Stimulated activated CD8-positive, alpha-beta memory T cell treated with anti-CD3 and anti-CD28 coated beads, Interleukin-7, amount 100 ng/mL, for 4 hours (primary cell): Measurements from ENCODE around the gene NECAP2.
"Not testable (repeated sequence)": the region's sequence is repeated elsewhere in the genome, so short reads cannot be mapped to it uniquely, and the experiment has no call there.

Experiments used
- DNase-seq, 2 donors: peaks; one replicate each; pipeline ENCODE4 v3.0.0-alpha.2; 2020; ENCODE audit warnings: low read depth in 2 of 2

NECAP2 gene

GRCh38 chr1:16430606-16431005 lies 9.9 kb upstream of the NECAP2 start:
- DNase-seq = no peak

GRCh38 chr1:16433030-16433429 lies 7.5 kb upstream of the NECAP2 start:
- no peak for DNase-seq

- DNase-seq = no peak
These were observed 6.5 kb upstream of the NECAP2 start for GRCh38 chr1:16434007-16434406.

GRCh38 chr1:16434501-16434900 lies 6.0 kb upstream of the NECAP2 start:
- no peak for DNase-seq

GRCh38 chr1:16436946-16437474 lies 3.5 kb upstream of the NECAP2 start, which contains the start of gene SPATA21:
TSS of gene SPATA21 (minus strand) at chr1:16437424. CDS start at chr1:16431371, 6,053 bp downstream.
- DNase-seq = no peak

DNA sequence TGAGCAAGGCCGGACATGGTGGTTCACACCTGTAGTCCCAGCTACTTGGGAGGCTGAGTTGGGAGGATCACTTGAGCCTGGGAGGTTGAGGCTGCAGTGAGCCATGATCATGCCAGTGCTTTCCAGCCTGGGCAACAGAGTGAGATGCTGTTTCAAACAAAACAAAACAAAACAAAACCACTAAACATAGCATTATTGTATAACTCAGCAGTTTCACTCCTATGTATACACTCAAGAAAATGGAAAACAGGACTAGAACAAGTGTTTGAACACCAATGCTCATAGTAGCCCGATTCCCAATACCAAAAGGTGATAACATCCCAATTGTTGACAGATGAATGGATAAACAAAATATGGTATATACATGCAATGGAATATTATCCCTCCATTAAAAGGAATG lies 2.0 kb upstream of the NECAP2 start:
- no peak for DNase-seq

DNA sequence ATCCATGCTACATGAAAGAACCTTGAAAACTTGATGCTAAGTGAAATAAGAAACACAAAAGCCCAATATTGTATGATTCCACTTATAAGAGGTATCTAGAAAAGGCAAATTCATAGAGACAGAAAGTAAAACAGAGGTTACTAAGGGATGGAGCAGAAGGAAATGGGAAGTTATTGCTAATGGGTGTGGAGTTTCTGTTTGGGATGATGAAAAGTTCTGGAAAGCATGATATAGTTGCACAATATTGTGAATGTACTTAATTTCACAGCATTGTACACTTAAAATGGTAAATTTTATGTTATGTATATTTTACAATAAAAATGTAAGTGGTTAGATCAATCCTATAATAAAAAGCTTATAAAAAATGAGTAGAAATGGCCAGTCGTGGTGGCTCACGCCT lies 1.6 kb upstream of the NECAP2 start:
- DNase-seq = no peak

DNA sequence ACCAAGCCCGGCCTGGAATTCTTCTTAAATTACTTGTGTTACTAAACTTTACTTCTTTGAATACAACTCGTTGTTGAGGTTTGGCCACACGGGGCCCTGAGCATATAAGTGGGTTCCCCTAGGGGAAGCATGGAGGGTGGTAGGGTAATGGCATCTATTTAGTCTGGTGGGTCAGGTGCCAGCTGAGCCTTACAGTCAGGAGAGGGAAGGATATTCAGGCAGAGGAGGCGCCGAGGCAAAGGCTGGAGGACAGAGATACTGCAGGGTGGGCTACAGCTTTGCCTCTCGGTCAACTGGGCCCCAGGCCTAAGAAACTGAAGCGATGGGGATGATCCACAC lies 424 bp upstream of the NECAP2 start:
- DNase-seq = no peak

DNA sequence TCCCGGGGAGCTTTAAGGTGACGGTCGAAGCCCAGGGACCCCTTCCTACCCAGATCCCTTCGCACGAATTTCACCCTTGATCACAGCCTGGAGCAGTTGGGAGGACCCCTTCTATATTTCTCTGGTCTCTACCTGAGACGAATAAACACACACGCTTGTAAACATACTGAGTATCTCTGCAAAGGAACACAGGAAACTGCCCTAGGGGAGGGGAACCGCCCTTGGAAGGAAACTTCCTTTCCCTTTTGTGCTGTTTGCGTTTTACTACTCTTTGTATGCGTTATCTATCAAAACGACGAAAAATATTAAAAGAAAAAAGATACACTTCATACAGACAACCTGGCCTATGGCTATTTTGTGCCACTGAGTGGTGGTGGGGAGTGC lies 750 bp downstream of the NECAP2 start:
- no peak for DNase-seq

GRCh38 chr1:16442265-16442664 lies 1.7 kb downstream of the NECAP2 start:
- DNase-seq = no peak

- no peak for DNase-seq
These were observed 2.4 kb downstream of the NECAP2 start for GRCh38 chr1:16442941-16443340.

GRCh38 chr1:16443975-16444770 lies 3.6 kb downstream of the NECAP2 start:
- no peak for DNase-seq

DNA sequence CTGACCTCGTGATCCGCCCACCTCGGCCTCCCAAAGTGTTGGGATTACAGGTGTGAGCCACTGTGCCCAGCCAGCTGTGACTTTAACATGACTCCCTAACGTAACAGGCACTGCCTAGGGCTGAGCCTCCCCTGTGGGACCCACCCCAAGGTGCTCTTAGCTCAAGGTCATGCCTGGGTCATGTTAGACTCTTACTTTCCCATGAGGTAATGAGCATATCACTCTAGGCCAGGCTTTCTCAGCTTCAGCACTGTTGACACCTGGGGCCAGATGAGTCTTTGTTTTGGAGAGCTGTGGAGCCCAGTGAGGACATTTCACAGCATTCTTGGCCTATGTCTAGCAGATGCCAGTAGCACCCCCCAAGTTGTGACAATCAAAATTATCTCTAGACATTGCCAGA lies 4.5 kb downstream of the NECAP2 start:
- no peak for DNase-seq

- no peak for DNase-seq
These were observed 5.6 kb downstream of the NECAP2 start for GRCh38 chr1:16446116-16446515.

DNA sequence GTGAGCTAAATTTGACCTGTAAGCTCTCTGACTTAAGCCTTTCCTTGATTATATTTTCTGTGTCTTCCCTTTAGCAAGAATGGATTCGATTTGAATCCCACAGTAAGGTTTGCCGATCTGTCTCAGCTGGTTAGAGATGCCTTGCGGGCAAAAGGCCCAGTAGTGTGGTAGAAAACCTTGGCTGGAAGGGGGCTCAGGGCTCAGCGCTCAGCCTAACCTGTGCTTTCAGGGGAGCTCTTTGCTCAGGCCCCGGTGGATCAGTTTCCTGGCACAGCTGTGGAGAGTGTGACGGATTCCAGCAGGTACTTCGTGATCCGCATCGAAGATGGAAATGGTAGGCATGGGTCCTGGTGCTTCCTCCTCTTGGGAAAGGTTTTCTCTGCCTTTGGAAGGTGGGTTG lies 7.1 kb downstream of the NECAP2 start:
- DNase-seq = no peak

DNA sequence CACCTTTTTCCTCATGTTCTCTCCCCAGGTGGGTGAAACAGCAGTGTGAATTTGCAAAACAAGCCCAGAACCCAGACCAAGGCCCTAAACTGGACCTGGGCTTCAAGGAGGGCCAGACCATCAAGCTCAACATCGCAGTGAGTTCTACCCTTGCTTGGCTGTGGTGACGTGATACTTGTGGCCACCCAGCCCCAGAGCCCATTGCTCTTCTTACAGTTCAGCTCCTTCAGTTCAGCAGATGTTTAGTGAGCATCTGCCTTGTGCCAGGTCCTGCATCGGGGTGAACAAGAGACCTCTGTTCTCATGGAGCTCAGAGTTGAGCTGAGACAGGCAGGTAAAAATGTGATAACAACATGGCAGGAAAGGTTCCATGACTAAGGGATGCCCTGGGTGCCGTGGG lies 8.5 kb downstream of the NECAP2 start:
- no peak for DNase-seq

- DNase-seq = no peak
These were observed 9.1 kb downstream of the NECAP2 start for GRCh38 chr1:16449666-16450065.

- no peak for DNase-seq
These were observed 10.4 kb downstream of the NECAP2 start for GRCh38 chr1:16450863-16451481.

- DNase-seq = no peak
These were observed 11.5 kb downstream of the NECAP2 start for GRCh38 chr1:16451841-16452528.

GRCh38 chr1:16454909-16455308 lies 14.4 kb downstream of the NECAP2 start:
- not testable (repeated sequence) for DNase-seq

GRCh38 chr1:16456151-16456550 lies 15.6 kb downstream of the NECAP2 start:
- not testable (repeated sequence) for DNase-seq

GRCh38 chr1:16458831-16459230 lies 18.3 kb downstream of the NECAP2 start:
- DNase-seq = no peak
